ENCODE results near the gene TMEM168. TPM values are rescaled to one million over a fixed set of nuclear protein-coding genes. Genes with fewer than 3 reads are reported as not detected.
"Not testable (repeated sequence)": the region's sequence is repeated elsewhere in the genome, so short reads cannot be mapped to it uniquely, and the experiment has no call there.

TMEM168 gene
- total and polyA plus RNA-seq, 2 of the 13 experiments (the other 11 are each of a cell fraction or from before 2014, with no cell fraction given) = 8.7 to 15.7 TPM

GRCh38 chr7:112735261-112735660, 54.9 kb downstream of the TMEM168 start:
- WGBS (ENCODE audit: low lambda C conversion rate) = 0% methylated on average over 1 of the region's 1 CpG

GRCh38 chr7:112731324-112731723, 58.9 kb downstream of the TMEM168 start:
- POLR2A ChIA-PET; intact Hi-C loops (cut with micrococcal nuclease; ENCODE audit: unreplicated experiment); H3K4me3 ChIP-seq (replicated peaks in 1 of 3; ENCODE audit: insufficient read depth in 1 of 3, low read depth in 2 of 3, low read length in 3 of 3); H3K4me1 ChIP-seq (ENCODE audit: insufficient read depth, low read length); H3K27ac ChIP-seq (ENCODE audit: extremely low read length, insufficient read depth, low read length); H2AFZ ChIP-seq (ENCODE audit: low read length); H3K79me2 ChIP-seq (ENCODE audit: insufficient read depth, low read length); H3K9me3 ChIP-seq (ENCODE audit: low read length); H3K4me2 ChIP-seq (ENCODE audit: low read depth, low read length); FAIRE-seq; H3K9ac ChIP-seq (ENCODE audit: insufficient read depth, low read depth, low read length); BruUV-seq (replicated peaks); ATAC-seq; CTCF ChIA-PET (ENCODE audit: low intra/inter-chr PET ratio, low total read pairs); H3K27me3 ChIP-seq (ENCODE audit: control insufficient read depth in 1 of 2, insufficient read depth in 2 of 2, low read length in 2 of 2); H3K36me3 ChIP-seq (replicated peaks in 1 of 2; ENCODE audit: control insufficient read depth in 1 of 2, insufficient read depth in 2 of 2, low read length in 2 of 2); H4K20me1 ChIP-seq (ENCODE audit: insufficient read depth, low read length); in situ Hi-C loops (cut with HindIII; ENCODE audit: extremely low pct_ligation_motif_present, low pct_unique_long_range_greater_than_20kb); DNase-seq (ENCODE audit: low spot score): not testable (repeated sequence)
- WGBS (ENCODE audit: low lambda C conversion rate) = 2% methylated on average over 2 of the region's 2 CpGs

More at GRCh38 chr7:112735261-112735660, 54.9 kb downstream of the TMEM168 start:
- no TSS peak for BruUV-seq (replicated peaks)
- TF ChIP-seq ZNF234 (CRISPR knock-in tag; conservative IDR thresholded peaks at IDR 0.05) = no peak
- no peak for TF ChIP-seq IRF1 (CRISPR knock-in tag; IDR thresholded peaks at IDR 0.05; ENCODE audit: low read depth)
- TF ChIP-seq ZFP37 (CRISPR knock-in tag; IDR thresholded peaks at IDR 0.05; ENCODE audit: borderline replicate concordance) = no peak
- TF ChIP-seq KLF11 (CRISPR knock-in tag; IDR thresholded peaks at IDR 0.05) = no peak
- no peak for TF ChIP-seq THYN1 (CRISPR knock-in tag; IDR thresholded peaks at IDR 0.05; ENCODE audit: borderline replicate concordance, low read depth)
- no peak for TF ChIP-seq MLX (CRISPR knock-in tag; IDR thresholded peaks at IDR 0.05)
- TF ChIP-seq ZNF337 (CRISPR knock-in tag; IDR thresholded peaks at IDR 0.05; ENCODE audit: borderline replicate concordance, low read depth) = no peak
- TF ChIP-seq TBP (CRISPR knock-in tag; IDR thresholded peaks at IDR 0.05) = no peak
- TF ChIP-seq RNF219 (CRISPR knock-in tag; IDR thresholded peaks at IDR 0.05) = no peak
- no peak for TF ChIP-seq NPAS2 (CRISPR knock-in tag; IDR thresholded peaks at IDR 0.05; ENCODE audit: borderline replicate concordance)
- TF ChIP-seq ISL2 (CRISPR knock-in tag; IDR thresholded peaks at IDR 0.05) = no peak
- TF ChIP-seq ISX (CRISPR knock-in tag; conservative IDR thresholded peaks at IDR 0.05) = no peak
- TF ChIP-seq ZNF83 (CRISPR knock-in tag; IDR thresholded peaks at IDR 0.05; ENCODE audit: borderline replicate concordance) = no peak
- no peak for TF ChIP-seq TEAD3 (CRISPR knock-in tag; optimal IDR thresholded peaks at IDR 0.05; ENCODE audit: borderline replicate concordance)
- no peak for TF ChIP-seq MEIS2 (CRISPR knock-in tag; IDR thresholded peaks at IDR 0.05)
- TF ChIP-seq ZNF382 (CRISPR knock-in tag; IDR thresholded peaks at IDR 0.05; ENCODE audit: borderline replicate concordance) = no peak
- no peak for TF ChIP-seq IRX3 (CRISPR knock-in tag; IDR thresholded peaks at IDR 0.05; ENCODE audit: borderline replicate concordance, low read depth)
- no peak for TF ChIP-seq ZNF432 (CRISPR knock-in tag; IDR thresholded peaks at IDR 0.05; ENCODE audit: borderline replicate concordance)
- no peak overlapping the region for H2AFZ ChIP-seq (ENCODE audit: low read length)
- H3K4me1 ChIP-seq (ENCODE audit: insufficient read depth, low read length) = no peaks in the 10 kb centered on the region
- no peak overlapping the region for H3K4me3 ChIP-seq (replicated peaks in 1 of 3; ENCODE audit: insufficient read depth in 1 of 3, low read depth in 2 of 3, low read length in 3 of 3)
- no peaks in the 10 kb centered on the region for H3K79me2 ChIP-seq (ENCODE audit: insufficient read depth, low read length)
- intact Hi-C loops (cut with micrococcal nuclease; ENCODE audit: unreplicated experiment) = no loop called here
- H3K27ac ChIP-seq (ENCODE audit: extremely low read length, insufficient read depth, low read length) = no peak overlapping the region
- ATAC-seq = no peak
- H3K9me3 ChIP-seq (ENCODE audit: low read length) = no peaks in the 10 kb centered on the region; the same call in 1 of the 2 replicates
- ChIA-PET CTCF (ENCODE audit: low intra/inter-chr PET ratio, low total read pairs) (no interaction called here), POLR2A (no interaction called here)
- H3K36me3 ChIP-seq (replicated peaks in 1 of 2; ENCODE audit: control insufficient read depth in 1 of 2, insufficient read depth in 2 of 2, low read length in 2 of 2) = no peaks in the 10 kb centered on the region
- no peaks in the 10 kb centered on the region for H3K27me3 ChIP-seq (ENCODE audit: control insufficient read depth in 1 of 2, insufficient read depth in 2 of 2, low read length in 2 of 2)
- H4K20me1 ChIP-seq (ENCODE audit: insufficient read depth, low read length) = no peaks in the 10 kb centered on the region
- in situ Hi-C loops (cut with HindIII; ENCODE audit: extremely low pct_ligation_motif_present, low pct_unique_long_range_greater_than_20kb) = no loop called here
- no peak for DNase-seq (ENCODE audit: low spot score)
- H3K4me2 ChIP-seq (ENCODE audit: low read depth, low read length) = no peak overlapping the region
- FAIRE-seq = no peak
- H3K9ac ChIP-seq (ENCODE audit: insufficient read depth, low read depth, low read length) = no peak overlapping the region
